ENCODE measurements around the gene USP17L27. TPM values are rescaled to one million over a fixed set of nuclear protein-coding genes. Genes with fewer than 3 reads are reported as not detected.
"Not testable (repeated sequence)": the region's sequence is repeated elsewhere in the genome, so short reads cannot be mapped to it uniquely, and the experiment has no call there.

USP17L27 gene
- not detected for total RNA-seq
- not detected for total RNA-seq (2013)

- H3K4me1 ChIP-seq (ENCODE audit: control insufficient read depth, insufficient read depth, low read length); H3K27me3 Mint-ChIP-seq (ENCODE audit: low read depth in 2 of 2); intact Hi-C loops (cut with micrococcal nuclease); DNase-seq; H3K9me3 ChIP-seq (ENCODE audit: control insufficient read depth, insufficient read depth, low read length); H3K36me3 Mint-ChIP-seq; H3K36me3 ChIP-seq (ENCODE audit: control insufficient read depth, insufficient read depth, low read length); H3K27me3 ChIP-seq (ENCODE audit: control insufficient read depth, insufficient read depth, low read length); H3K27ac ChIP-seq (ENCODE audit: low read length); H3K4me1 Mint-ChIP-seq; H3K4me3 Mint-ChIP-seq; H3K9me3 Mint-ChIP-seq; H3K27ac Mint-ChIP-seq; H3K4me3 ChIP-seq (ENCODE audit: low read length); ATAC-seq: not testable (repeated sequence)
- no CpG with 5 or more reads among the region's 15 CpGs for WGBS (ENCODE audit: insufficient coverage)
These were observed at the start of gene USP17L27 for GRCh38 chr4:9343848-9344247. TSS of gene USP17L27 (plus strand) at chr4:9344148. CDS start at chr4:9344148, 0 bp downstream.

GRCh38 chr4:9324191-9324590, 19.8 kb upstream of the USP17L27 start:
- WGBS (ENCODE audit: insufficient coverage) = no CpG with 5 or more reads among the region's 13 CpGs
- H3K27me3 Mint-ChIP-seq (ENCODE audit: low read depth in 2 of 2); H3K4me1 ChIP-seq (ENCODE audit: control insufficient read depth, insufficient read depth, low read length); H3K4me3 ChIP-seq (ENCODE audit: low read length); H3K4me3 Mint-ChIP-seq; H3K27me3 ChIP-seq (ENCODE audit: control insufficient read depth, insufficient read depth, low read length); H3K27ac ChIP-seq (ENCODE audit: low read length); H3K9me3 ChIP-seq (ENCODE audit: control insufficient read depth, insufficient read depth, low read length); H3K4me1 Mint-ChIP-seq; H3K27ac Mint-ChIP-seq; intact Hi-C loops (cut with micrococcal nuclease); ATAC-seq; H3K36me3 Mint-ChIP-seq; H3K36me3 ChIP-seq (ENCODE audit: control insufficient read depth, insufficient read depth, low read length); H3K9me3 Mint-ChIP-seq; DNase-seq: not testable (repeated sequence)

- intact Hi-C loops (cut with micrococcal nuclease) = not testable (repeated sequence)
- WGBS (ENCODE audit: insufficient coverage) = no CpG with 5 or more reads among the region's 15 CpGs
These were observed 19.1 kb upstream of the USP17L27 start, which contains the start of gene USP17L24 for GRCh38 chr4:9324865-9325264. TSS of gene USP17L24 (plus strand) at chr4:9325165. CDS start at chr4:9325165, 0 bp downstream.

GRCh38 chr4:9329611-9330010, 14.3 kb upstream of the USP17L27 start, which contains the start of gene USP17L25:
TSS of gene USP17L25 (plus strand) at chr4:9329911. CDS start at chr4:9329911, 0 bp downstream.
- intact Hi-C loops (cut with micrococcal nuclease); H3K4me3 Mint-ChIP-seq; H3K27me3 Mint-ChIP-seq (ENCODE audit: low read depth in 2 of 2); H3K36me3 Mint-ChIP-seq; H3K4me1 Mint-ChIP-seq; H3K27ac Mint-ChIP-seq; H3K27me3 ChIP-seq (ENCODE audit: control insufficient read depth, insufficient read depth, low read length); H3K27ac ChIP-seq (ENCODE audit: low read length); H3K9me3 ChIP-seq (ENCODE audit: control insufficient read depth, insufficient read depth, low read length); H3K9me3 Mint-ChIP-seq; H3K4me1 ChIP-seq (ENCODE audit: control insufficient read depth, insufficient read depth, low read length); H3K36me3 ChIP-seq (ENCODE audit: control insufficient read depth, insufficient read depth, low read length); H3K4me3 ChIP-seq (ENCODE audit: low read length); DNase-seq; ATAC-seq: not testable (repeated sequence)
- WGBS (ENCODE audit: insufficient coverage) = no CpG with 5 or more reads among the region's 15 CpGs

More at GRCh38 chr4:9324865-9325264, 19.1 kb upstream of the USP17L27 start, which contains the start of gene USP17L24:
- not testable (repeated sequence) for H3K4me1 ChIP-seq (ENCODE audit: control insufficient read depth, insufficient read depth, low read length); H3K27me3 Mint-ChIP-seq (ENCODE audit: low read depth in 2 of 2); ATAC-seq; H3K27me3 ChIP-seq (ENCODE audit: control insufficient read depth, insufficient read depth, low read length); H3K36me3 ChIP-seq (ENCODE audit: control insufficient read depth, insufficient read depth, low read length); H3K9me3 Mint-ChIP-seq; DNase-seq; H3K4me1 Mint-ChIP-seq; H3K27ac Mint-ChIP-seq; H3K4me3 Mint-ChIP-seq; H3K4me3 ChIP-seq (ENCODE audit: low read length); H3K27ac ChIP-seq (ENCODE audit: low read length); H3K36me3 Mint-ChIP-seq; H3K9me3 ChIP-seq (ENCODE audit: control insufficient read depth, insufficient read depth, low read length)

- H3K27me3 ChIP-seq (ENCODE audit: control insufficient read depth, insufficient read depth, low read length); H3K4me1 Mint-ChIP-seq; H3K9me3 ChIP-seq (ENCODE audit: control insufficient read depth, insufficient read depth, low read length); H3K27ac ChIP-seq (ENCODE audit: low read length); H3K4me3 Mint-ChIP-seq; H3K27me3 Mint-ChIP-seq (ENCODE audit: low read depth in 2 of 2); intact Hi-C loops (cut with micrococcal nuclease); H3K36me3 ChIP-seq (ENCODE audit: control insufficient read depth, insufficient read depth, low read length); DNase-seq; H3K27ac Mint-ChIP-seq; H3K4me3 ChIP-seq (ENCODE audit: low read length); H3K9me3 Mint-ChIP-seq; H3K4me1 ChIP-seq (ENCODE audit: control insufficient read depth, insufficient read depth, low read length); H3K36me3 Mint-ChIP-seq; ATAC-seq: not testable (repeated sequence)
- WGBS (ENCODE audit: insufficient coverage) = no CpG with 5 or more reads among the region's 15 CpGs
These were observed 9.6 kb upstream of the USP17L27 start, which contains the start of gene USP17L26 for GRCh38 chr4:9334358-9334757. TSS of gene USP17L26 (plus strand) at chr4:9334658. CDS start at chr4:9334658, 0 bp downstream.

- H3K4me1 ChIP-seq (ENCODE audit: control insufficient read depth, insufficient read depth, low read length); H3K36me3 Mint-ChIP-seq; DNase-seq; H3K4me3 ChIP-seq (ENCODE audit: low read length); intact Hi-C loops (cut with micrococcal nuclease); H3K9me3 ChIP-seq (ENCODE audit: control insufficient read depth, insufficient read depth, low read length); H3K27me3 Mint-ChIP-seq (ENCODE audit: low read depth in 2 of 2); H3K36me3 ChIP-seq (ENCODE audit: control insufficient read depth, insufficient read depth, low read length); H3K4me1 Mint-ChIP-seq; ATAC-seq; H3K27ac Mint-ChIP-seq; H3K27me3 ChIP-seq (ENCODE audit: control insufficient read depth, insufficient read depth, low read length); H3K4me3 Mint-ChIP-seq; H3K9me3 Mint-ChIP-seq; H3K27ac ChIP-seq (ENCODE audit: low read length): not testable (repeated sequence)
- no CpG with 5 or more reads among the region's 15 CpGs for WGBS (ENCODE audit: insufficient coverage)
These were observed 4.8 kb upstream of the USP17L27 start, which contains the start of gene USP17L5 for GRCh38 chr4:9339103-9339502. TSS of gene USP17L5 (plus strand) at chr4:9339403. CDS start at chr4:9339403, 0 bp downstream.

- H3K27ac ChIP-seq (ENCODE audit: low read length); intact Hi-C loops (cut with micrococcal nuclease): not testable (repeated sequence)
- no CpG with 5 or more reads among the region's 15 CpGs for WGBS (ENCODE audit: insufficient coverage)
These were observed 4.6 kb downstream of the USP17L27 start, which contains the start of gene USP17L28 for GRCh38 chr4:9348593-9348992. TSS of gene USP17L28 (plus strand) at chr4:9348893. CDS start at chr4:9348893, 0 bp downstream.

GRCh38 chr4:9350866-9351265, 6.9 kb downstream of the USP17L27 start:
- H3K27ac Mint-ChIP-seq; H3K4me3 Mint-ChIP-seq; H3K4me3 ChIP-seq (ENCODE audit: low read length); H3K27me3 Mint-ChIP-seq (ENCODE audit: low read depth in 2 of 2); H3K36me3 ChIP-seq (ENCODE audit: control insufficient read depth, insufficient read depth, low read length); H3K9me3 ChIP-seq (ENCODE audit: control insufficient read depth, insufficient read depth, low read length); intact Hi-C loops (cut with micrococcal nuclease); H3K27ac ChIP-seq (ENCODE audit: low read length); H3K36me3 Mint-ChIP-seq; H3K9me3 Mint-ChIP-seq; DNase-seq; ATAC-seq; H3K27me3 ChIP-seq (ENCODE audit: control insufficient read depth, insufficient read depth, low read length); H3K4me1 ChIP-seq (ENCODE audit: control insufficient read depth, insufficient read depth, low read length); H3K4me1 Mint-ChIP-seq: not testable (repeated sequence)
- 96% methylated on average over 10 of the region's 18 CpGs for WGBS (ENCODE audit: insufficient coverage)

More at GRCh38 chr4:9348593-9348992, 4.6 kb downstream of the USP17L27 start, which contains the start of gene USP17L28:
- not testable (repeated sequence) for H3K9me3 Mint-ChIP-seq; H3K4me3 Mint-ChIP-seq; H3K36me3 Mint-ChIP-seq; DNase-seq; H3K9me3 ChIP-seq (ENCODE audit: control insufficient read depth, insufficient read depth, low read length); H3K27ac Mint-ChIP-seq; H3K4me1 ChIP-seq (ENCODE audit: control insufficient read depth, insufficient read depth, low read length); H3K36me3 ChIP-seq (ENCODE audit: control insufficient read depth, insufficient read depth, low read length); H3K27me3 ChIP-seq (ENCODE audit: control insufficient read depth, insufficient read depth, low read length); H3K4me3 ChIP-seq (ENCODE audit: low read length); ATAC-seq; H3K27me3 Mint-ChIP-seq (ENCODE audit: low read depth in 2 of 2); H3K4me1 Mint-ChIP-seq
